Measurements from ENCODE around the gene SLC25A24. TPM values are rescaled to one million over a fixed set of nuclear protein-coding genes. Genes with fewer than 3 reads are reported as not detected.
"Not testable (repeated sequence)": the region's sequence is repeated elsewhere in the genome, so short reads cannot be mapped to it uniquely, and the experiment has no call there.

SLC25A24 gene
- total RNA-seq, 4 donors from 2014 or later, result 28.9 to 64.2 (median 37.1) TPM

DNA sequence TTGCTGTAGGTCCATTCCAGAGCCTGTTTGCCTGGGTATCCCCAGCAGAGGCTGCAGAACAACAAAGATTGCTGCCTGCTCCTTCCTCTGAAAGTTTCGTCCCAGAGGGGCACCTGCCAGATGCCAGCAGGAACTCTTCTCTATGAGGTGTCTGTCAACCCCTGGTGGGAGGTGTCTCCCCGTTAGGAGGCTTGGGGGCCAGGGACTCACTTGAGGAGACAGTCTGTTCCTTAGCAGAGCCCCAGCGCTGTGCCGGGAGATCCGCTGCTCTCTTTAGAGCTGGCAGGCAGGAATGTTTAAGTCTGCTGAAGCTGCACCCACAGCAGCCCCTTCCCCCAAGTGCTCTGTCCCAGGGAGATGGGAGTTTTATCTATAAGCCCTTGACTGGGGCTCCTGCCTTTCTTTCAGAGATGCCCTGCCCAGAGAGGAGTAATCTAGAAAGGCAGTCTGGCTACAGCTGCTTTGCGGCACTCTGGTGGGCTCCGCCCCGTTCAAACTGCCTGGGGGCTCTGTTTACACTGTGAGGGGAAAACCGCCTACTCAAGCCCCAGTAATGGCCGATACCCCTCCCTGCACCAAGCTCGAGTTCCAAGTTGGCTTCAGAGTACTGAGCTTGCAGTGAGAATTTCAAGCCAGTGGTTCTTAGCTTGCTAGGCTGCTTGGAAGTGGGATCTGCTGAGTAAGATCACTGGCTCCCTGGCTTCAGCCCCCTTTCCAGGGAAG lies 8.7 kb upstream of the SLC25A24 start:
- TF ChIP-seq, protein P1, sequence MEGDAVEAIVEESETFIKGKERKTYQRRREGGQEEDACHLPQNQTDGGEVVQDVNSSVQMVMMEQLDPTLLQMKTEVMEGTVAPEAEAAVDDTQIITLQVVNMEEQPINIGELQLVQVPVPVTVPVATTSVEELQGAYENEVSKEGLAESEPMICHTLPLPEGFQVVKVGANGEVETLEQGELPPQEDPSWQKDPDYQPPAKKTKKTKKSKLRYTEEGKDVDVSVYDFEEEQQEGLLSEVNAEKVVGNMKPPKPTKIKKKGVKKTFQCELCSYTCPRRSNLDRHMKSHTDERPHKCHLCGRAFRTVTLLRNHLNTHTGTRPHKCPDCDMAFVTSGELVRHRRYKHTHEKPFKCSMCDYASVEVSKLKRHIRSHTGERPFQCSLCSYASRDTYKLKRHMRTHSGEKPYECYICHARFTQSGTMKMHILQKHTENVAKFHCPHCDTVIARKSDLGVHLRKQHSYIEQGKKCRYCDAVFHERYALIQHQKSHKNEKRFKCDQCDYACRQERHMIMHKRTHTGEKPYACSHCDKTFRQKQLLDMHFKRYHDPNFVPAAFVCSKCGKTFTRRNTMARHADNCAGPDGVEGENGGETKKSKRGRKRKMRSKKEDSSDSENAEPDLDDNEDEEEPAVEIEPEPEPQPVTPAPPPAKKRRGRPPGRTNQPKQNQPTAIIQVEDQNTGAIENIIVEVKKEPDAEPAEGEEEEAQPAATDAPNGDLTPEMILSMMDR (IDR thresholded peaks at IDR 0.05), result no peak
- no peak for DNase-seq
- no peaks in the 10 kb centered on the region for H3K4me1 ChIP-seq
- intact Hi-C loops (cut with DNase I; ENCODE audit: low total_unique reads), result no loop called here
- H3K9me3 ChIP-seq, result no peaks in the 10 kb centered on the region
- H3K36me3 ChIP-seq, result no peaks in the 10 kb centered on the region
- H3K27me3 ChIP-seq, result no peaks in the 10 kb centered on the region
- H3K27ac ChIP-seq, result no peak overlapping the region
- H3K4me3 ChIP-seq, result no peak overlapping the region

DNA sequence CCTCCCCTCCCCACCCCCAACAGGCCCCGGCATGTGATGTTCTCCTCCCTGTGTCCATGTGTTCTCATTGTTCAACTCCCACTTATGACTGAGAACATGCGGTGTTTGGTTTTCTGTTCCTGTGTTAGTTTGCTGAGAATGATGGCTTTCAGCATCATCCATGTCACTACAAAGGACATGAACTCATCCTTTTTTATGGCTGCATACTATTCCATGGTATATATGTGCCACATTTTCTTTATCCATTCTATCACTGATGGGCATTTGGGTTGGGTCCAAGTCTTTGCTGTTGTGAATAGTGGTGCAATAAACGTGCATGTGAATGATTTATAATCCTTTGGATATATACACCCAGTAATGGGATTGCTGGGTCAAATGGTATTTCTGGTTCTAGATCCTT lies 3.4 kb upstream of the SLC25A24 start:
- H3K4me3 ChIP-seq; H3K9me3 ChIP-seq; H3K27ac ChIP-seq; H3K4me1 ChIP-seq; DNase-seq; H3K36me3 ChIP-seq; H3K27me3 ChIP-seq; intact Hi-C loops (cut with DNase I; ENCODE audit: low total_unique reads): not testable (repeated sequence)

DNA sequence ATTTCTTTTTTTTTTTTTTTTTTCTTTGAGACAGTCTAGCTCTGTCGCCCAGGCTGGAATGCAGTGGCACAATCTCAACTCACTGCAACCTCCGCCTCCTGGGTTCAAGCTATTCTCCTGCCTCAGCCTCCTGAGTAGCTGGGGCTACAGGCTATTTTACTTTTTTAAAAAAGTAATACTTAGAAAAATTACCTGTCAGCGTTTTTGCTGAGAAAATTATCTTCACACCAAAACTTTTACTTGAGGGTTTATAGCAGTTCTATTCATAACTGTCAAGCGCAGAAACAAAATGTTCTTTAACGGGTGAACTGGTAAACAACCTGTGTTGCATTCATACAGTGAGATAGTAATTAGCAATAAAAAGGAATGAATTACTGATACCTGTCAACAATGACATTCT lies 1.5 kb upstream of the SLC25A24 start:
- TF ChIP-seq, protein P1 (IDR thresholded peaks at IDR 0.05), result no peak
- no peak for TF ChIP-seq POLR2A (IDR thresholded peaks at IDR 0.05)
- no peak for DNase-seq
- H3K4me1 ChIP-seq, result no peaks in the 10 kb centered on the region
- intact Hi-C loops (cut with DNase I; ENCODE audit: low total_unique reads), result no loop called here
- no peaks in the 10 kb centered on the region for H3K36me3 ChIP-seq
- H3K27ac ChIP-seq, result no peak overlapping the region
- H3K27me3 ChIP-seq, result no peaks in the 10 kb centered on the region
- H3K4me3 ChIP-seq, result no peak overlapping the region
- H3K9me3 ChIP-seq, result no peaks in the 10 kb centered on the region

DNA sequence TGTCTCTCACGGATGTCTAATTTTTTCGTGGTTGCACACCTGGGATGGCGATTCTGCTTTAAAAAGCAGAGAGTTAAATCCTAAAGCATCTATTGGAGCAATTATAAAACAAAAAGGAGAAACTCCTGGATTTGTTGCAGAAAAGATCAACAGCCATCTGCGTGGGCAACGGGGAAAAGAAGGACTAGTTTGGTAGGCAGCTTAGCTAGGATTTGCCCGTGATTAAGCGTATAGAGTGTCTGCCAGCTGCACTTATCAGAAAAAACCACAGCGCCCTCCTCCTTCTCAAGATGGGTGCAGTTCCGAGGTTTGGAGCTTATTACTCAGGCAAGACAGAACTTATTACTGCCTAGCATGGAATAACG lies 526 bp upstream of the SLC25A24 start:
- TF ChIP-seq POLR2A (IDR thresholded peaks at IDR 0.05), result no peak
- TF ChIP-seq, protein P1 (IDR thresholded peaks at IDR 0.05), result peak in 2 of 4 experiments; percentile 12 to 16
- Histone ChIP-seq H3K4me3 (peak overlapping the region; percentile 70 to 79), H3K36me3 (no peaks in the 10 kb centered on the region), H3K27me3 (no peaks in the 10 kb centered on the region), H3K27ac (peak overlapping the region; percentile 84 to 92), H3K4me1 (no peaks in the 10 kb centered on the region), H3K9me3 (no peaks in the 10 kb centered on the region)
- intact Hi-C loops (cut with DNase I; ENCODE audit: low total_unique reads), result no loop called here
- peak; percentile 22 to 38 for DNase-seq

DNA sequence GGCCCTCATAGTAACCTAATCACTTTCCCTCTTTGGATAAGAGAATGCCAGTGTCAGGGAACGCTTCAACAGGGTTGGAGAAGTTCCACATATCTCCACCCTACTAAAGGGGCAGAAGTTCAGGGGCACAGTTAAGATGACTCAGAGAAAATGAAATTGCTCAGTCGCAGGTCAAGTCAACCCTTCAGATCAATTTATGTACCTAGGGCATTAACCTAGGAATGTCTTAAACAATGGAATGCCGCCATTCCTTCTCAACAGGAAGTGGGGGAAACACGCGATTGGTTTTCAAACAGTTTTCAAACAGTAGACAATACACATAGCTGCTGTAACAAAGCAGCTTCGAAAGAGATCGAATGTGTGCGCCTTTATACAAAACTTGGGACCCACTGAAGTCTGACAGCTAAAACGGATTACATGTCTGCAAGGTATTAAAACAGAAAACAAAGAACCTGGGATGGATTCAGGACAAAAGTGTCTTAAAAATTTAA lies 897 bp downstream of the SLC25A24 start:
- no peaks in the 10 kb centered on the region for H3K4me1 ChIP-seq
- no peaks in the 10 kb centered on the region for H3K9me3 ChIP-seq
- no peak for DNase-seq
- no peaks in the 10 kb centered on the region for H3K36me3 ChIP-seq
- no peaks in the 10 kb centered on the region for H3K27me3 ChIP-seq
- TF ChIP-seq, protein P1 (IDR thresholded peaks at IDR 0.05), result no peak
- TF ChIP-seq POLR2A (IDR thresholded peaks at IDR 0.05), result no peak
- intact Hi-C loops (cut with DNase I; ENCODE audit: low total_unique reads), result no loop called here
- peak overlapping the region; percentile 70 to 79 for H3K4me3 ChIP-seq
- H3K27ac ChIP-seq, result peak overlapping the region; percentile 84 to 92

Data from uterus (tissue), 4 donors.